Right lobe of liver (tissue), 6 donors: ENCODE data around the gene CNTNAP5. TPM values are rescaled to one million over a fixed set of nuclear protein-coding genes. Genes with fewer than 3 reads are reported as not detected.

Experiments
- ATAC-seq, 4 donors: fragments of 200-7000 bp; cut with Tn5 transposase; one replicate each; pipeline ENCODE4 v1.9.1; 2020; ENCODE audit warnings: mild to moderate bottlenecking in 4 of 4, moderate library complexity in 4 of 4
- DNase-seq, 3 donors: peaks; one replicate each; pipeline ENCODE4 v3.0.0-alpha.2; 2020
- H3K27ac ChIP-seq, 3 donors: fragments of 200-600 bp; one replicate each; pipeline ENCODE4 v1.8.0; 2022
- H3K27me3 ChIP-seq, 2 donors: fragments of 200-600 bp; one replicate each; pipeline ENCODE4 v1.8.0; 2022
- H3K36me3 ChIP-seq, 4 donors: fragments of 200-600 bp; sonication (generic) in 1 of 4; one replicate each; pipeline versions ENCODE4 v1.5.1 to v1.8.0; 2017 to 2022; ENCODE audit warnings: control low read depth in 1 of 4
- H3K4me1 ChIP-seq, 4 donors: fragments of 200-600 bp; sonication (generic) in 1 of 4; one replicate each; pipeline versions ENCODE4 v1.5.1 to v1.8.0; 2017 to 2022; ENCODE audit warnings: control low read depth in 1 of 4
- H3K4me3 ChIP-seq, 3 donors: fragments of 200-600 bp; one replicate each; pipeline ENCODE4 v1.8.0; 2022
- H3K9me3 ChIP-seq, 4 donors: fragments of 200-600 bp; sonication (generic) in 1 of 4; one replicate each; pipeline versions ENCODE4 v1.5.1 to v1.8.0; 2017 to 2022; ENCODE audit warnings: control low read depth in 1 of 4
- CTCF ChIP-seq, 4 donors: fragments of 200-600 bp in 3 of 4; fragments of 450-650 bp in 1 of 4; IDR thresholded peaks; one replicate each; pipeline versions ENCODE4 v1.5.1 to v1.8.0; 2016 to 2022; ENCODE audit warnings: antibody characterized with exemption in 4 of 4, mild to moderate bottlenecking in 2 of 4
- POLR2A ChIP-seq: fragments of 450-650 bp; IDR thresholded peaks from one replicate; pipeline ENCODE4 v1.6.1; 2017; ENCODE audit warnings: antibody characterized with exemption, mild to moderate bottlenecking
- WGBS: methylation state at CpG from one replicate; pipeline ENCODE4 v1.1.6; 2018; ENCODE audit warnings: low coverage, low lambda C conversion rate; ENCODE audit not compliant: insufficient coverage; ENCODE audit errors: missing lambda C conversion rate; 5-methylcytosine and 5-hydroxymethylcytosine counted together
- intact Hi-C, 2 donors: fragments of 100-400 bp; cut with DNase I; formaldehyde crosslinking; loops; one replicate each; pipeline versions ENCODE4 v1.11.2 to v1.14.1; 2022
- total RNA-seq, 6 experiments: library from RNA; depleted of rRNA in 2 of 6; stranded (reverse); fragments of >200 nt in 2 of 6; fragmentation: NEBNext Ultra II Directional in 3 of 6; extraction: Animal tissue kit (Norgen Biotek cat#: 25700) in 3 of 6; gene quantifications; one replicate each; pipeline versions ENCODE4 v1.1.0 to v1.2.4, GENCODE V29; 2016 to 2023
- donor health status: DM: no; HTN: yes; CAD: no.
- donor health status: DM: no; HTN: no; CAD: no.
- donor health status: DM: no; HTN: no; CAD: no.
- donor health status: DM: no; HTN: yes; CAD: no.
- donor health status: DM: no; HTN: yes; CAD: no.

Gene CNTNAP5
- total RNA-seq, 6 experiments from 2014 or later, result not detected

DNA sequence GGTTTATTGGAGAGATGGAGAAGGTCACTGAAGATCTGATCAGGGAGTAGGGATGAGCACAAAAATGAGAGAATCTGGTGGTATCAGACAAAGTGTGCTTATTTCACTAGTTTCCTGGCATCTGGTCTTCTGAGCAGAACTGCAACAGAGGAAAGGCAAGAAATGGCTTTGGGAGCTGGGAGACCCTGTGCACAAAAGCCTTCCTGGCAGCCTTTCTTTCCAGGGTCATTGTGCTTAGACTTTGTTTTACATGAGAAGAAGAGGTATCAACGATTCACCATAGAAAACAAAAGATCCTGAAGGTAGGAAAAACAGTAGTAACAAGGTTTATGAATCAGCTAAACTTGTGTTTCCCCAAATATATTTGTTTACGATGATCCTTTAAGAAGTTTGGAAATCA lies 162.9 kb downstream of the CNTNAP5 start:
- Histone ChIP-seq H3K4me1 (no peaks in the 10 kb centered on the region), H3K27ac (no peak overlapping the region), H3K4me3 (no peak overlapping the region), H3K27me3 (no peaks in the 10 kb centered on the region), H3K36me3 (no peaks in the 10 kb centered on the region), H3K9me3 (no peaks in the 10 kb centered on the region)
- 31% methylated on average over 2 of the region's 2 CpGs for WGBS
- TF ChIP-seq CTCF (IDR thresholded peaks at IDR 0.05) (no peak), POLR2A (no peak)
- DNase-seq (no peak), ATAC-seq (no peak)
- intact Hi-C loops, result no loop called here

DNA sequence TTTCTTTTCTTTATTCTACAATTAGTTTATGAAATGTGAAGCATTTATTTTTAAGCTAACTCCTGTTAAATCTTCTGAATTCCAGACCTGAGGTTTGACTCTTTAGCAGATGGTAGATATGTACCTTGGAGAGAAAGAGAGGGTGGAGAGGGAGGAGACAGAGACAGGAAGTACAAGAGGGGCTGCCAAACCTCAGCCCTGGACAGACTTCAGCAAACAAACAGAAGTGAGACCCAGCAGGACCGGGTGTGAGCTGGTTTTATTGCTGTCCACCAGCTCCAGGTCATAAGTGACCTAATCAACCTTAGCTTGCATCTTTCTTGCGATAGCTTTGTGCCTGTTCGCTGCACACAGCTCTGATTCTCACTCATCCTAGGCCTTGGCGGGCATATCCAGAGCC lies 168.6 kb downstream of the CNTNAP5 start:
- 50% methylated on average over 2 of the region's 4 CpGs for WGBS
- DNase-seq, result no peak
- intact Hi-C loops, result no loop called here
- H3K27me3 ChIP-seq, result no peaks in the 10 kb centered on the region
- no peaks in the 10 kb centered on the region for H3K36me3 ChIP-seq
- H3K4me1 ChIP-seq, result no peaks in the 10 kb centered on the region
- no peak for ATAC-seq
- H3K4me3 ChIP-seq, result no peak overlapping the region
- no peaks in the 10 kb centered on the region for H3K9me3 ChIP-seq
- H3K27ac ChIP-seq, result no peak overlapping the region
- TF ChIP-seq POLR2A, result no peak
- TF ChIP-seq CTCF (IDR thresholded peaks at IDR 0.05), result no peak

DNA sequence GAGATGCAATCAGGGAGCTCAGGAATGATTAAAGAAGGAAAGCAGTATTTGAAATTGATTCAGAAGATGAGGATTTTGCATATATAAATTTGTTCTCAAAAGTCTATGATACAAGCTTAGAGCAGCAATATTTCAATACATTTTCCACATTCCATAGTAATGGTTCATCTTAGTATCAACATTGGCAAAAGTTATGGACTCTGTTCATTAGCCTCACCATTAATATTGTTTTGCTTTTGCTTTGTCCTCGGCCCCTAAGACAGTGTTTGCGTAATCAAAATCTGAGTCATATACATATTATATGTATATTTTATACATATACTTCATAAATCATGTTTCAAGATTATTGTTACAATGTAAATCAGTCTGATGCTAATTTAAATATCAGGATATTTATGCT lies 176.6 kb downstream of the CNTNAP5 start:
- ATAC-seq (no peak), DNase-seq (no peak)
- no peak overlapping the region for H3K27ac ChIP-seq
- no peaks in the 10 kb centered on the region for H3K9me3 ChIP-seq
- intact Hi-C loops, result no loop called here
- no peaks in the 10 kb centered on the region for H3K4me1 ChIP-seq
- no peak overlapping the region for H3K4me3 ChIP-seq
- H3K27me3 ChIP-seq, result no peaks in the 10 kb centered on the region
- no peaks in the 10 kb centered on the region for H3K36me3 ChIP-seq
- WGBS, result 65% methylated on average over 2 of the region's 2 CpGs
- no peak for TF ChIP-seq POLR2A
- TF ChIP-seq CTCF (IDR thresholded peaks at IDR 0.05), result no peak

GRCh38 chr2:124209441-124209840 lies 184.4 kb downstream of the CNTNAP5 start:
- DNase-seq (no peak), ATAC-seq (no peak)
- no peak overlapping the region for H3K27ac ChIP-seq
- no peak overlapping the region for H3K4me3 ChIP-seq
- no peaks in the 10 kb centered on the region for H3K9me3 ChIP-seq
- 48% methylated on average over 4 of the region's 4 CpGs for WGBS
- no peak for TF ChIP-seq CTCF (IDR thresholded peaks at IDR 0.05)
- no peak for TF ChIP-seq POLR2A
- intact Hi-C loops, result no loop called here
- no peaks in the 10 kb centered on the region for H3K27me3 ChIP-seq
- no peaks in the 10 kb centered on the region for H3K4me1 ChIP-seq
- no peaks in the 10 kb centered on the region for H3K36me3 ChIP-seq

DNA sequence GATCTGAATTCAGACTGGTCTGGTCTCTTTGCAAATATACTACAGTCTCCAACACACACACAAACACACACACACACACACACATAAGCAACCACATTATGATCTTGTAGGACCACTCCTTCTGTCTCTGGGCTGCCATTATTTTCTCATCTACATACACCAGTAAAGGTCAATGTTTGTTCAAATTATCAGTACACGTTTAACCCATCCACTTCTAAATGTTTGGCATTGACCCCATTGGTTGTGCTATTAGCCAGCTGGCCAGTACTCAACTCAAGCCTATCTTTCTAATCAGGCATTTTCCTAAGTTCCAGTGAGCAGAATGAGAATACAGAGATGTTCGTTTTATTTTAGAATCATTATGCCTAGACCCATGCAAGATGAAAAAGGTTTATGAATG lies 186.4 kb downstream of the CNTNAP5 start:
- Histone ChIP-seq H3K27ac (no peak overlapping the region), H3K27me3 (no peaks in the 10 kb centered on the region), H3K36me3 (no peaks in the 10 kb centered on the region), H3K4me3 (no peak overlapping the region), H3K9me3 (no peaks in the 10 kb centered on the region), H3K4me1 (no peaks in the 10 kb centered on the region)
- WGBS, result 25% methylated on average over 2 of the region's 2 CpGs
- no peak for TF ChIP-seq CTCF (IDR thresholded peaks at IDR 0.05)
- TF ChIP-seq POLR2A, result no peak
- intact Hi-C loops, result no loop called here
- no peak for ATAC-seq
- no peak for DNase-seq
